Brain microvascular endothelial cell (primary cell): ENCODE results near the gene MET.

Experiments
- DNase-seq: peaks from one replicate; pipeline ENCODE4 v3.0.0-alpha.2; 2020
- H3K27ac ChIP-seq: fragments of 250-450 bp; sonication (Bioruptor Pico); 2 replicates; pipeline ENCODE4 v1.5.1; 2020; ENCODE audit warnings: mild to moderate bottlenecking, moderate library complexity
- H3K27me3 ChIP-seq: fragments of 250-450 bp; sonication (Bioruptor Pico); replicated peaks from 2 replicates; pipeline ENCODE4 v1.5.1; 2020; ENCODE audit warnings: mild to moderate bottlenecking
- H3K36me3 ChIP-seq: fragments of 250-450 bp; sonication (Bioruptor Pico); replicated peaks from 2 replicates; pipeline ENCODE4 v1.5.1; 2020; ENCODE audit warnings: mild to moderate bottlenecking
- H3K4me3 ChIP-seq: 2 replicates; pipeline ENCODE4 v1.5.1; 2011; ENCODE audit warnings: low read depth, mild to moderate bottlenecking, control low read depth, low read length, moderate library complexity
- CTCF ChIP-seq: IDR thresholded peaks from 2 replicates; pipeline ENCODE4 v1.5.1; 2011; ENCODE audit warnings: low read depth, mild to moderate bottlenecking, moderate library complexity, low read length, control low read depth, inconsistent platforms; ENCODE audit errors: missing control alignments
- in situ Hi-C: cut with HindIII; loops from 2 replicates; pipeline ENCODE4 v1.10.0; 2017; ENCODE audit warnings: low sequenced_read_pairs, low pct_ligation_motif_present

The MET gene

GRCh38 chr7:116702046-116702785 lies 30.2 kb downstream of the MET start:
- in situ Hi-C loops = no loop called here
- Histone ChIP-seq H3K36me3 (no peaks in the 10 kb centered on the region), H3K4me3 (no peak overlapping the region), H3K27me3 (no peaks in the 10 kb centered on the region), H3K27ac (no peak overlapping the region)
- no peak for TF ChIP-seq CTCF
- no peak for DNase-seq

- no peak overlapping the region for H3K27ac ChIP-seq
- no peaks in the 10 kb centered on the region for H3K36me3 ChIP-seq
- H3K4me3 ChIP-seq = no peak overlapping the region
- no peak for TF ChIP-seq CTCF
- no peaks in the 10 kb centered on the region for H3K27me3 ChIP-seq
- in situ Hi-C loops = no loop called here
- no peak for DNase-seq
Measured at GRCh38 chr7:116704650-116705228, 32.7 kb downstream of the MET start.

GRCh38 chr7:116705419-116705818 lies 33.4 kb downstream of the MET start:
- DNase-seq = no peak
- Histone ChIP-seq H3K36me3 (no peaks in the 10 kb centered on the region), H3K27ac (no peak overlapping the region), H3K4me3 (no peak overlapping the region), H3K27me3 (no peaks in the 10 kb centered on the region)
- TF ChIP-seq CTCF = no peak
- in situ Hi-C loops = no loop called here

- Histone ChIP-seq H3K4me3 (peak overlapping the region; percentile 18), H3K36me3 (no peaks in the 10 kb centered on the region), H3K27me3 (no peaks in the 10 kb centered on the region), H3K27ac (peak overlapping the region; percentile 56)
- DNase-seq = peak; percentile 59
- in situ Hi-C loops = no loop called here
- TF ChIP-seq CTCF = no peak
Measured at GRCh38 chr7:116706668-116707126, 34.7 kb downstream of the MET start.

GRCh38 chr7:116707289-116707688 lies 35.3 kb downstream of the MET start:
- Histone ChIP-seq H3K27me3 (no peaks in the 10 kb centered on the region), H3K36me3 (no peaks in the 10 kb centered on the region), H3K27ac (peak overlapping the region; percentile 56), H3K4me3 (no peak overlapping the region)
- TF ChIP-seq CTCF = no peak
- in situ Hi-C loops = no loop called here
- DNase-seq = no peak
